Epithelial cell of esophagus (primary cell): ENCODE results near the gene ABCB10.
"Not testable (repeated sequence)": the region's sequence is repeated elsewhere in the genome, so short reads cannot be mapped to it uniquely, and the experiment has no call there.

ENCODE experiments used
- DNase-seq: peaks from one replicate; pipeline ENCODE4 v3.0.0; 2010; ENCODE audit warnings: low read depth
- H3K4me3 ChIP-seq: 2 replicates; pipeline ENCODE4 v1.5.1; 2011; ENCODE audit warnings: mild to moderate bottlenecking, low read length, control low read depth
- TF ChIP-seq, protein P1 (sequence below): IDR thresholded peaks from 2 replicates; pipeline ENCODE4 v1.5.1; 2011; ENCODE audit warnings: low read depth, mild to moderate bottlenecking, low read length, control low read depth, inconsistent platforms; ENCODE audit not compliant: insufficient read depth; ENCODE audit errors: missing control alignments

ABCB10 gene

DNA sequence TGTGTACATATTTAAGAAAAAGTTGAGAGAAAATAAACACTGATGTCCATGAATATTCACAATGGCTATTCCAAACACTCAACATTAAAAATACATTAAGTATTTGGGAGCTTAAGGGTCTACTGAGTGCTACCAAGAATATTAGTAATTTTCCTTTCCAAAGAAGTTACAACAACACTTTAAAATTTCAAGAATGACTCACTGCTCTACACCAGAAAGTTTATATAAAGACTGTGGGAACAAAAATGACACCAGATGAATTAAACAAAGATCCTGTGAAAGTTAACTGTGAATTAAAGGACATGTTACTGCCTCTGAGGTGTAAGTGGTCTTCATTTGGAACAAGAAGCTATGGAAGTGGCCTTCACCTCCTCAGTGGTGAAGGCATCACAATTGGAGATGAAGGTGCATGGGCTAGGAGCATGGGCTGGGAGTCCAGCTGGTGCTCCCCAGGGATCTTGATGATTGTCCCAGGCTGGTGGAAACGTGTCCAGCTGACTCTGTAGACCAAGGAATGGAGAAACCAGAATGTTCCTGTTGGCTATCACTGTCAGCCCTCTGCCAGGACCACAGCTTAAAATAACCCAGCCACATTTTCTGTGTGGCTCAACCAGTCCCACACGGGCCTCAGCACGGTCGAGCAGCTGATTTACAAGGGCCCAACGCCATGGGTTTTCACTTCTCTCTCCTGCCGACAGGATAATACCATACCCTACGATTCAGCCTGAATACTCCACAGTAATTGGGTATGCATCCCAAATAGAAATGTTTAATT, 38.6 kb upstream of the ABCB10 start:
- no peak overlapping the region for H3K4me3 ChIP-seq
- DNase-seq = no peak
- TF ChIP-seq, protein P1, sequence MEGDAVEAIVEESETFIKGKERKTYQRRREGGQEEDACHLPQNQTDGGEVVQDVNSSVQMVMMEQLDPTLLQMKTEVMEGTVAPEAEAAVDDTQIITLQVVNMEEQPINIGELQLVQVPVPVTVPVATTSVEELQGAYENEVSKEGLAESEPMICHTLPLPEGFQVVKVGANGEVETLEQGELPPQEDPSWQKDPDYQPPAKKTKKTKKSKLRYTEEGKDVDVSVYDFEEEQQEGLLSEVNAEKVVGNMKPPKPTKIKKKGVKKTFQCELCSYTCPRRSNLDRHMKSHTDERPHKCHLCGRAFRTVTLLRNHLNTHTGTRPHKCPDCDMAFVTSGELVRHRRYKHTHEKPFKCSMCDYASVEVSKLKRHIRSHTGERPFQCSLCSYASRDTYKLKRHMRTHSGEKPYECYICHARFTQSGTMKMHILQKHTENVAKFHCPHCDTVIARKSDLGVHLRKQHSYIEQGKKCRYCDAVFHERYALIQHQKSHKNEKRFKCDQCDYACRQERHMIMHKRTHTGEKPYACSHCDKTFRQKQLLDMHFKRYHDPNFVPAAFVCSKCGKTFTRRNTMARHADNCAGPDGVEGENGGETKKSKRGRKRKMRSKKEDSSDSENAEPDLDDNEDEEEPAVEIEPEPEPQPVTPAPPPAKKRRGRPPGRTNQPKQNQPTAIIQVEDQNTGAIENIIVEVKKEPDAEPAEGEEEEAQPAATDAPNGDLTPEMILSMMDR = no peak

DNA sequence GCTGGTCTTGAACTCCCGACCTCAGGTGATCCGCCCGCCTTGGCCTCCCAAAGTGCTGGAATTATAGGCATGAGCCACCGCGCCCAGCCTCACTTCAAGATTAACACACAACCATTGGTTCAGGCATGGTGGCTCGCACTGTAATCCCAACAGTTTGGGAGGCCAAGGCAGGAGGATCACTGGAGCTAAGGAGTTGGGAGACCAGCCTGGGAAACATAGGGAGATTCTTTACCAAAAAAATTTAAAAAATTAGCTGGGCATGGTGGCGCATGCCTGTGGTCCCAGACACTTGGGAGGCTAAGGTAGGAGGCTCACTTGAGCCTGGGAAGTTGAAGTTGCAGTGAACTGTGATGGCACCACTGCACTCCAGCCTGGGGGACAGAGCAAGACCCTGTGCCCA, 37.4 kb upstream of the ABCB10 start:
- DNase-seq, H3K4me3 ChIP-seq: not testable (repeated sequence)

DNA sequence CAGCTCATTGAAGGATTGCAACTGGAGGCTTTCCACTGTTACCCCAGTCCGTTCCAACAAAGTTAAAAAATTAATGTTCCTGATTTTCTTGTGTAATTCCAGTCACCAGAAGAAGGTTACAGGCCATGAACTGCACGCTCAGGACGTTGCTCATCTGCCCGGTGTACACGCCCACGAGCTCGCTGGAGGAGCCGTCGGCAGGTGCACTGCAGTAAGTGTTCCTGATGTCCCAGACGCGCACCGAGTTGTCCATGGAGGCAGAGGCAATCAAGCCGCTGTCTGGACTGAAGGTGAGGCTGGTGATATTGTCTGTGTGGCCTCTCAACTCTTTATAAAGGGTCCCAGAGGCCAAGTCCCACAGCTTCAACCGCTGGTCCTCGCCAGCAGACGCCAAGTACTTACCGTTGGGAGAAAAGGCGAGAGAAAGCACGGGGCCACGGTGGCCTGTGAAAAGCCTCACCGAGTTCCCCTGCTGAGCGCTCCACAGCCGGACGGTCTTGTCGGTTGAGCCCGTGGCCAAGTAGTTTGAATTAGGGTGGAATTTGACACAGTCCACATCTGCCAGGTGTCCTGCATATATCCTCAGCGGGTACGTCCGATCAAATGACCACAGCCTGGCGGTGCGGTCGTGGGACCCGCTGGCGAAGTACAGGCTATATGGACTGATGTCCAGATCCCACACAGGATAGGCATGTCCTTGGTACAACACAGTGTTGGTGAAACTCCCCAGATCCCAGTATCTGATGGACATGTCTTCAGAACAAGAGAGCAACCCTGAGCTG, 35.9 kb upstream of the ABCB10 start:
- TF ChIP-seq, protein P1 = no peak
- DNase-seq = no peak
- H3K4me3 ChIP-seq = no peak overlapping the region

DNA sequence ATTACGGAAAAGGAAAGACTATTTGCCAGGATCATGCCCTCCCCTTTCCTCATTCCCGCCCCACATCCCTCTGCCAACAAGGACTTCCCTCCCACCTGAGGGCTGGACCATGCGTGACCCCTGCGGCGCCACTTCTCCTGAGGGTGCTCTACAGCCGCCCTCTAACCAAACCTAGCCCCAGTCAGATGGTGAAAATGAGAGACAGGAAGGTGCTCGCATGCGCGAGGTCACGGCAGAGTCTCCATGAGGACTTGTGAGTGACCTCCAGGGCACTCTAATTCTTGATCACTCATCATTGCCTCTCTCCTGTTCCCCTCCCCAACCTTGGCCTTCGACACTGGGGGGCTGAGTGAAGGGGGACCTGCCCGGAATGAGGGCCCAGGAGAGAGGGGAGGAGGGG, 35.3 kb upstream of the ABCB10 start:
- TF ChIP-seq, protein P1 = no peak
- no peak for DNase-seq
- no peak overlapping the region for H3K4me3 ChIP-seq

DNA sequence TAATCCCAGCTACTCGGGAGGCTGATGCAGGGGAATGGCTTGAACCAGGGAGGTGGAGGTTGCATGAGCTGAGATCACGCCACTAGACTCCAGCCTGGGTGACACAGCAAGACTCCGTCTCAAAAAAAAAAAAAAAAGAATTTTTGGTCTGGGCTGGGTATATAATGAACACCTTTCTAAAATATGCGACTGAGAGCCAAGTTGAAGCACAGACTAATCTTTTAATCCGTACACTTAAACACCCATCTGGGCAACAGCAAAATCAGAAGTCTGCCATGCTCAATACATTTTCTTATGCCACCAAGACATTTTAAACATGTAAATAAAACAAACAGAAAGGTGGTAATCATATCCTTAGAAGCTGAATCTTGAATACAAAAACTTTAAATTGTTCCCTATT, 31.6 kb upstream of the ABCB10 start:
- TF ChIP-seq, protein P1 = no peak
- no peak overlapping the region for H3K4me3 ChIP-seq
- no peak for DNase-seq

DNA sequence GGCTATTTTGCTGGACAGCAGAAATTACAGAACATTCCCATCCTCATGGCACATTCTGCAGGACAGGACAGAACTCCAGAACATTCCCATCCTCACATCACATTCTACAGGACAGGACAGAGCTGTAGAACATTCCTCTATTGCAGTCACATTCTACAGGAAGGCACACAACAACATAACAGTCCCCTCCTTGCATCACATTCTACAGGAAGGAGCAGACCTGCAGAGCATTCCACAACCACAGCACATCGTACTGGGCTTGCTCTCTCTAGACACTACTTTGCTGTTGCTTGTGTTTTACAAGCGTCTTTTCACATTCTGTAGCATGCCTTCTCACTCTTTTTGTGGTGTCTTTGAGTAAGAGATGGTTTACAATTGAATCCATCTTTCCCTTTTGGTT, 26.8 kb upstream of the ABCB10 start:
- DNase-seq = no peak
- TF ChIP-seq, protein P1 = no peak
- H3K4me3 ChIP-seq = no peak overlapping the region

DNA sequence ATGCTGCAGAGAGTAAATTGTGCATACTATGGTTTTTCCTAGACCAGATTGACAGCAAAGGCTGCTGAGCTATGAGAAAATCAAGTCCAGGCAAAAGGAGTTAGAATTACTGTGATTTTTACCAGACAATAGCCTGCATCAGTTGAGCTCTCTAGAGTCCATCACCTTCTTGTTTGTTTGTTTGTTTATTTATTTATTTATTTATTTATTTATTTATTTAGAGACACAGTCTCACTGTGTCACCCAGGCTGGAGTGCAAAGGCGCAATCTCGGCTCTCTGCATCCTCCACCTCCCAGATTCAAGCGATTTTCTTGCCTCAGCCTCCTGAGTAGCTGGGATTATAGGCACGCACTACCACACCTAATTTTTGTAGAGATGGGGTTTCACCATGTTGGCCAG, 24.2 kb upstream of the ABCB10 start:
- TF ChIP-seq, protein P1 = no peak
- no peak overlapping the region for H3K4me3 ChIP-seq
- no peak for DNase-seq
